Subcutaneous adipose tissue (tissue), 4 donors: Measurements from ENCODE around the gene PRDM5. TPM values are rescaled to one million over a fixed set of nuclear protein-coding genes. Genes with fewer than 3 reads are reported as not detected.

ENCODE experiments used
- total RNA-seq, 4 donors: library from RNA; depleted of rRNA; stranded (reverse); fragments of >200 nt; gene quantifications; one replicate each; pipeline ENCODE4 v1.1.0, GENCODE V29; 2016
- TF ChIP-seq, protein P1 (sequence below): fragments of 450-650 bp; IDR thresholded peaks from one replicate; pipeline ENCODE4 v1.5.1; 2016; ENCODE audit warnings: low read depth, mild to moderate bottlenecking, control low read depth, antibody characterized with exemption, moderate library complexity

PRDM5 gene
- total RNA-seq, 4 donors from 2014 or later, result 7.3 to 15.4 (median 11.1) TPM

DNA sequence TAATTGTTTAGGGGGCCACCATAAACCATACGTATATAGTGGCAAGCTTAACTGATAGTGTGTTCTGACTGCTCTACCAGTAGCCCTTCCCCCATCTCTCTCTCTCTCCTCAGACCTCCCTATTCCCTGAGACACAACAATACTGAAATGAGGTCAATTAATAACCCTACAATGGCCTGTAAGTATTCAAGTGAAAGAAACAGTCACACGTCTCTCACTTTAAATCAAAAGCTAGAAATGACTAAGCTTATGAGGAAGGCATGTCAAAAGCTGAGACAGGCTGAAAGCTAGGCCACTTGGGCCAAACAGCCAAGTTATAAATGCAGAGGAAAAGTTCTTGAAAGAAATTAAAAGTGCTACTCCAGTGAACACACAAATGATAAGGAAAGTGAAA is 78.0 kb downstream of the PRDM5 start:
- TF ChIP-seq, protein P1, sequence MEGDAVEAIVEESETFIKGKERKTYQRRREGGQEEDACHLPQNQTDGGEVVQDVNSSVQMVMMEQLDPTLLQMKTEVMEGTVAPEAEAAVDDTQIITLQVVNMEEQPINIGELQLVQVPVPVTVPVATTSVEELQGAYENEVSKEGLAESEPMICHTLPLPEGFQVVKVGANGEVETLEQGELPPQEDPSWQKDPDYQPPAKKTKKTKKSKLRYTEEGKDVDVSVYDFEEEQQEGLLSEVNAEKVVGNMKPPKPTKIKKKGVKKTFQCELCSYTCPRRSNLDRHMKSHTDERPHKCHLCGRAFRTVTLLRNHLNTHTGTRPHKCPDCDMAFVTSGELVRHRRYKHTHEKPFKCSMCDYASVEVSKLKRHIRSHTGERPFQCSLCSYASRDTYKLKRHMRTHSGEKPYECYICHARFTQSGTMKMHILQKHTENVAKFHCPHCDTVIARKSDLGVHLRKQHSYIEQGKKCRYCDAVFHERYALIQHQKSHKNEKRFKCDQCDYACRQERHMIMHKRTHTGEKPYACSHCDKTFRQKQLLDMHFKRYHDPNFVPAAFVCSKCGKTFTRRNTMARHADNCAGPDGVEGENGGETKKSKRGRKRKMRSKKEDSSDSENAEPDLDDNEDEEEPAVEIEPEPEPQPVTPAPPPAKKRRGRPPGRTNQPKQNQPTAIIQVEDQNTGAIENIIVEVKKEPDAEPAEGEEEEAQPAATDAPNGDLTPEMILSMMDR, result no peak

DNA sequence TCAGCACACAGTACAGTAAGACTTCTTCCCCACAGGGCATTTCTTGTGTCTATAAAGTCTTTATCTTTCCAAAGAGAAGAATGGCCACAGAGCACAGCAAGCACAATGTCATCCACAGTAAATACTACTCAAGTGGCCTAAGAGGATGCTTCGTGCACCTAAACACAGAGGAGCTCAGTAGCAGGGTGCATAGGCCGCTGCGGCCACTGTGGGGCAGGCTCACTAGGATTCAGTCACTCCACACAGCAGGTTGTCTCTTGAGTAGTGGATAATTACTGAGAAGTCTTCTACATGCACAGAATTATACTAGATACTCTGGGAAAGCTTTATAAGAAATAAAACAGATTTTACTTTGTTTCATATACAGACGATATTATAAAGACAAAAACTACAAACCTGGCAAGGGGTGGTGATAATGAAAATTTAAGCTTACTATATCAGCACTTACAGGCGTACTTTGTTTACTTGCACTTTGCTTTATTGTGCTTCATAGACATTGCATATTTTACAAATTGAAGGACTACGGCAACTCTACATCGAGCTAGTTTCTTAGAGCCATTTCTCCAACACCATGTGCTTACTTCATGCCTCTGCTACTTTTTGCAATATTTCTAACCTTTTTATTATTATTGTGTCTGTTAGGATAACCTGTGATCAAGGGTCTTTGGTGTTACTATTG is 78.5 kb downstream of the PRDM5 start:
- TF ChIP-seq, protein P1, result no peak

DNA sequence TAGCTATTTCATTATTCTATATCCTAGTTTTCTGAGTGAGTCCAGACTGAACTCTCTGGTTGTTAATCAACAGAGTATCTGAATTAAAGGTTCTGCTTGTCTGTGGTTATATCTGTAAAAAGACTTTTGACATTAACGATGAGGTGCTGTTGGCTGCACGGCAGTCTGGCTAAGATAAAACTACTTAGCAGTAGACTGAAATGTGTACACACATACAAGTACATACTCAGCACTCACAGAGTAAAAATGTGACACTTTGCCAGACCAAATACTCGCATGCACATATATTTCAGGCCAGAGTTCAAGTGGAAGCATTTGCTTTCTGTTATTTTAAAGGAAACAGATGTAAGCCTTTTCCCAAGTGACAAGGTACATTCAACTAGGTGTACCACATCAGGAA is 80.5 kb downstream of the PRDM5 start:
- TF ChIP-seq, protein P1, result no peak

DNA sequence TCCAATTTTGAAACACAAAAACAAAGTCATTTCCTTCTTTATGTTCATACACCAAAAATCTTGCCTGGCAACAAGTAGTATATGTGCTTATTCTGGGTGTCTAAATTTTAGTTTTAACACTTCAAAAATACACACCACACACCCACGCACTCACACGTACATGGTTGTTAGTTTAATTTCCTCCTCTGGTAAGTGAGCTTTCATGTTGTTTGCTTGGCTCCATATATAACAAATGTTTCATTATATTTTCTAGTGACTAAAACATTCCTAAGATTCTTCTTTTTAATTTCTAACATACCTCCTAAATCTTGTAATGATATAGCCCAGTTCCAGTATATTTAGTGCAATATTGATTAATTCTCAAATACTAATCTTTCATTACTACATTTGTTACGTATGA is 80.9 kb downstream of the PRDM5 start:
- TF ChIP-seq, protein P1, result no peak

GRCh38 chr4:120839974-120840751 is 82.4 kb downstream of the PRDM5 start:
- TF ChIP-seq, protein P1, result no peak

DNA sequence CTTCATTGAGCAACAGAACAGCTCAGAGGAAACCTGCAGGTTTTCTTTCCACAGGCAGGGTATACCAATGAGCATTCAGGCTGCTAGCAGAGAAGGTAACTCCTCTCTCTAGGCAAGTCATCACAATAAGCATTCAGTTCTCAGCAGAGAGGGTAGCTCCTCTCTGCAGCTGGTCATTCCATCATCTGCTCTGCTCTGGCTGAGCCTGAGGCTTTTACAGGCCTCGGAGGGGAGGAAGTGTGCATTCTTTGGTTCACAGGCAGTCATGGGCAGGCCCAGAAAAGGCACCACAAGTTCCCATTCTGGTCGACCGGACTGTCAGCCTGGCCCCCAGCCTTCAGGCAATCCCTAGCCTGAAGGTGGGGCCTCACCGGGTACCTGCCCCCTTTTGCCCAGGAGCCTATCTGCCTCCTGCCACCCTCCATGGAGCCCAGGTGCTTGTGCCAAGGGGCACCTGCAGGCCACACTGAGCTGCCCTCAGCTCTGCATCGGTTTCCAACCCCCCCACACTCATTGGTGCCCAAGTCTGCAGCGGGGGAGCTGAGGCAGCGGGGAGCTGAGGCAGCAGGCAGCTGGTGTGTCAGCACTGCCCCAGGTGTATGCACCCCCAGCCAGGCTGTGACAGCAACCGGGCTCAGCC is 83.1 kb downstream of the PRDM5 start:
- TF ChIP-seq, protein P1, result no peak

DNA sequence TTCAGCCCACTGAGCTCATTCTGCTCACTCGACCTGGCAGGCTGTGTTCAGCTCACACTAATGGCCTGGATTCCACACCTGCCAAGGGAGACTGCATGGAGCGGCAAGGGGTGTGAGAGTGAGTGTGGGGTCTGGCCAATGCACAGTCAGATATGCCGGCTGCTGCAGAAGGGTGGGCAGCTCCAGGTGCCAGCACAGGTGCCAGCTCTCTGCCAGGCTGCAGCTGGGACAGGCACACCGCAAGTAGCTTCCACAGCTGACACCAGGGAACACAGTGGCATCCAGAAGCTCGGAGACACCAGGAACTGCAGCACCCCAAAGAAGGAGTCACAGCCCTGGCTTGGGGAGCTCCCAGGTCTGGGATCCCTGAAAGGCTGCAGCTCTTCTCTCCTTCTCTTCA is 83.7 kb downstream of the PRDM5 start:
- TF ChIP-seq, protein P1, result no peak
